NCI-H1694 treated with DMSO at 0.1 percent for 48 hours (cell line): ENCODE results near the gene ZNF571.

Experiments used
- DNase-seq: peaks from one replicate; lab custom pipeline; 2025; lab: John Stamatoyannopoulos, UW

ZNF571 gene

GRCh38 chr19:37594304-37594981 is at the start of gene ZNF571, which contains the start of gene ZNF540:
Gene ZNF571 (minus strand): TSS chr19:37594792. CDS start chr19:37586676, 8,116 bp downstream.
Gene ZNF540 (plus strand): TSS chr19:37594876. CDS start chr19:37598448, 3,572 bp downstream.
- peak; percentile 83 for DNase-seq

DNA sequence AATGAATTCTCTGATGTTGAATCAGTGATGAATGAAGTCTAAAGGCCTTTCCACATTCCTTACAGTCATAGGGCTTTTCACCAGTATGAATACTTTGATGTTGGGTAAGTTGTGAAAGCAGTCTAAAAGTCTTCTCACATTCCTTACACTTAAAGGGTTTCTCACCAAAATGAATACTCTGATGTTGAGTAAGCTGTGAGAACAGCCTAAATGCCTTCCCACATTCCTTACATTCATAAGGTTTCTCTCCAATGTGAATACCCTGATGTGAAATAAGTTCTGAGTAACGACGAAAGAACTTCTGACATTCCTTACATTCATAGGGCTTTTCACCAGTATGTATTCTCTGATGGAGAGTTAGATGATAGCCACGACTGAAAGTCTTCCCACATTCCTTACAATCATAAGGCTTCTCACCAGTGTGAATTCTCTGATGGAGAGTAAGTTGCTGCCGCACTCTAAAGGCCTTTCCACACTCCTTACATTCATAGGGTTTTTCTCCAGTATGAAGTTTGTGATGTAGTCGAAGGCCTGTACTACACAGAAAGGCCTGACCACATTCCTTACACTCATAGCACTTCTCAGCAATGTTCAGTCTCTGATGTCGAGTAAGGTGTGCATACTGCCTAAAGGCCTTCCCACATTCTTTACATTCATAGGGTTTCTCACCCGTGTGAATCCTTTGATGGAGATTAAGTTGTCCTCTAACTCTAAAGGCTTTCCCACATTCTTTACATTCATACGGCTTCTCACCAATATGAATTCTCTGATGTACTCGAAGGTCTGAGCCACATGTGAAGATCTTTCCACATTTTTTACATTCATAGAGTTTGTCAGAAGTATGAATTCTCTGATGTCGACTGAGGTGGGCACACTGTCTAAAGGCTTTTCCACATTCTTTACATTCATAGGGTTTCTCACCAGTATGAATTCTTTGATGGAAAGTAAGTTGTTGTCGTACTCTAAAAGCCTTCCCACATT is 40.8 kb upstream of the ZNF571 start:
- DNase-seq: no peak

DNA sequence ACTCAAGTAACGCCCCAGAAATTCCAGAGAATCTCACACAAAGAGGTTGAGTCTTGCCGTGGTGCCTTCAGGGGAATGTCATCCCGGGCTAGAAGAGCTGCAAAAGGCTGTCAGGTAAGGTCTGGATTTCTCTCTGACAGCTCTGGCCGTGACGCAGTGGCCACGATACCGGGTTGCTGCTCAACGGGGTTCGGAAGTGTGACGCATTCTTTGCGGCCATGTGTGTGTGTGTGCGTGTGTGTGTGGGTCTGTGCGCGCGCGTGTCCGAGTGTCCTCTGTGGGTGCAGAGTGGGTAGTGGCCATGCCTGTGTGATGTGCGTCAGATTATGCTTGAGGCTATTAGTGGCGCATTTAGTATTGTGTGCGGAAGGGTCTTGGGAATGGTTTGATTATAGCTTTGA is 390 bp upstream of the ZNF571 start:
- no peak for DNase-seq

GRCh38 chr19:37593996-37594303 is 642 bp downstream of the ZNF571 start:
- DNase-seq: no peak

- no peak for DNase-seq
These were observed 11.3 kb downstream of the ZNF571 start for GRCh38 chr19:37583340-37583739.

GRCh38 chr19:37572203-37572602 is 22.4 kb downstream of the ZNF571 start:
- no peak for DNase-seq

DNA sequence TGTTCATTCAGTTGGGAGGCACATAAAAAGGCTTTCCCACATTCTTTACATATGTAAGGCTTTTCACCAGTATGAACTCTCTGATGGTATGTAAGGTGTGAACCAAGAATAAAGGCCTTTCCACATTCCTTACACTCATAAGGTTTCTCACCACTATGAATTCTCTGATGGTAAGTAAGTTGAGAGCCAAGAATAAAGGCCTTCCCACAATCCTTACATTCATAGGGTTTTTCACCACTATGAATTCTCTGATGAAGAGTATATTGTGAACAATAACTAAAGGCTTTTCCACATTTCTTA is 29.3 kb downstream of the ZNF571 start:
- DNase-seq: no peak

DNA sequence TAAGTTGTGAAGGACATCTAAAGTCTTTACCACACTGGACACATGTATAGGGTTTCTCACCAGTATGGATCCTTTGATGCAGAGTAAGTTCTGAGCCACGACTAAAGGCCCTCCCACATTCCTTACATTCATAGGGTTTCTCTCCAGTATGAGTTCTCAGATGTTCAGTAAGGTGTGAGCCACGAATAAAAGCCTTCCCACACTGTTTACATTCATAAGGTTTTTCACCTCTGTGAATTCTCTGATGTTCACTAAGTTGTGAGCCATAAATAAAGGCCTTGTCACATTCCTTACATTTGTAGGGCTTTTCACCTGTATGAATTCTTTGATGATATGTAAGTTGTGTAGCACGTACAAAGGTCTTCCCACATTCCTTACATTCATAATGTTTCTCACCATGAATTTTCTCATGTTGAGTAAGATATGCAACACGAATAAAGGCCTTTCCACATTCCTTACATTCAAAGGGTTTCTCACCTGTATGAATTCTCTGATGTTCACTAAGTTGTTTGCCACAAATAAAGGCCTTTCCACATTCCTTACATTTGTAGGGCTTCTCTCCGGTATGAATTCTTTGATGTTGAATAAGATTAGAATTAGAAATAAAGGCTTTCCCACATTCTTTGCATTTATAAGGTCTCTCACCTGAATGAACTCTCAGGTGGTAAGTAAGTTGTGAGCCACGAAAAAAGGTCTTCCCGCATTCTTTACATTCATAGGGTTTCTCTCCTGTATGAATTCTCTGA is 29.8 kb downstream of the ZNF571 start:
- DNase-seq: no peak

DNA sequence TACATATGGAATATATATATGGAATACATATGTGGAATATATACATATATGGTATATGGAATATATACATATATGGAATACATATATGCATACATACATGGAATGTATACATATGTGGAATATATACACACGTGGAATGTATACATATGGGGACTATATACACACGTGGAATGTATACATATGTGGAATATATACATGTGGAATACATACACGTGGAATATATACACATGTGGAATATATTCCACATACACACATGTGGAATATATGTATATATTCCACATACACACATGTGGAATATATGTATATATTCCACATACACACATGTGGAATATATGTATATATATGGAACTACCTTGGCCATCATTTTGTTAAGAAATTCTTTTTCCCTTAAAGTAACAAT is 31.1 kb downstream of the ZNF571 start:
- DNase-seq: no peak

GRCh38 chr19:37551129-37551993 is 43.2 kb downstream of the ZNF571 start:
- DNase-seq: no peak

- no peak for DNase-seq
These were observed 57.1 kb downstream of the ZNF571 start for GRCh38 chr19:37537391-37537947.

- no peak for DNase-seq
These were observed 74.7 kb downstream of the ZNF571 start for GRCh38 chr19:37519890-37520289.
